Measurements from ENCODE around the gene ABR.

Gene ABR

GRCh38 chr17:958712-959451 lies 220.9 kb downstream of the ABR start:
- peak; percentile 22 for DNase-seq (ENCODE audit: low read depth)

DNA sequence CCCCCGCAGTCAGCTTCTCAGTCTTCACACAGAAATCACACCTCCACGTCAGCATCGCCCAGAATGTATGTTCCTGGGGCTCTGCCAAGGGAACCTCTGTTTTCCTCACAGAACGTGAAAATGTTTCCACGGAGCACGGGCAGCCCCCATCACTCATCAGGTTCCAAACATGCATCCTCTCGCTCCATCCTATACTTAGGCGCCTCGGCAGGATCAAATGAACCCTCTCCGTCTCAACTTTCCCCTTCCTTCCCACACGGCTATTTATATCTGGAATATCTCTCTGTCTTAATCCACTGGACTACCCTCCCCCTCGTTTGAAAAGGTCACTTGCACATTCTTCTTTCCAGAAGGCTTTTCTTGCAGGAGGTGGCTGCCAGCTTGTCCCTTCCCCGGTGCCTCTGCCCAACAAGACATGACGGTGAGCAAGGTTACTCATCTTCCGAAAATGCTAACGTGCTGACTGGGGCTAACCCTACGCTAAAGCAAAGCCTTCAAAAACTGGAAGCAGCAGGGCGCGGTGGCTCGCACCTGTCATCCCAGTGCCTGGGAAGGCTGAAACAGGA lies 221.8 kb downstream of the ABR start:
- DNase-seq (ENCODE audit: low read depth): peak; percentile 21

DNA sequence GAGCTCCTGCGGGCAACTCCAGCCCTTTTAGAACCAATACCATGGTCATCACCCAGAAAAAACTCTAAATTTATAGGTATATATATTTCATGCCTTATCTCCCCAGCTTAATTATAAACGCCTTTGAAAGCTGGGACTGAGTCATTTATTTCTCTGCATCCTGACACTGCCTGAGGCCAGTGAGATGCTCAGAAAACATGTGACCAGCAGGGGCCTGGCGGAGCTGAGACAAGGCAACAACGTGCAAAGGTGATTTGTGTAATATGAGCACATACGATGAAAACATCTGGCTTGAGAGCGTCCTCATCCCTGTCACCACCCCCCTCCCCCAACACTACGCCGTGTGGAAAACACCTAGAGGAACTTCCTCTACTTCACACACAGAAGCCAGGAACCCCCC lies 222.9 kb downstream of the ABR start:
- DNase-seq (ENCODE audit: low read depth): peak; percentile 85

DNA sequence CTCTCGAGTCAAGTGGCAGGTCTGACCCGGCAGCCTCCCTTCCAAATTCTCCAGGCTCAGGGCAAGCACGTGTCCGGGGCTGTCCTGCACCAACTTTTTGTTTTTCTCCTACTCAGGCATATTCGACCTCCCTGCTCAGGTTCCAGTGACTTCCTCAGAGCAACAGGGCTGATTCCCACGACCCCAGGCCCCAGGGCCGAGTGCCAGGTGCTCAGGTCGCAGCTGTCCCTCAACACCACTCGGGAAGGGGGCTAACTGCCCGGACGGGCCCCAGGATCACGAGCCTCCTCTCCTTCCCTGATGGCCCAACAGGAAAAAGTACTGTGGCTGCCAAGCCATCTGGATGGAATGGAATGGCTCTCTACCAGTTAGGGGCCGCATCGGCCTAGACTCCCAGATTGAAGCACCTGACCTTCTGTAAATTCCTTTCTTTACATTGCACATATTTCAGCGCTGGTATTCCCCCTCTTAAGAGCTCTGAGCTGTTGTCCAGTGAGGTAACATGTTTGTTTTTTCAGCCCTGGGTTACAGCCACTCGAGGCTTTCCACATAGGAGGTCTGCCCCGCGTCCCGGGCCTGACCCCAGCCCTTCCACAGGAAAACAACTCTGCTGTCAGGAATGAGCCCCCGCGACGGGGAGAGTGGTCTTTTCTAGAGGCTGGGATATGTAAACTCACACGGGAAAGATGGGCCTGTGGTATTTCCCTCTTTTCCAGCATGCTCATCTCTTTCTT lies 225.2 kb downstream of the ABR start:
- DNase-seq (ENCODE audit: low read depth): peak; percentile 68

- DNase-seq (ENCODE audit: low read depth): no peak
These were observed 226.0 kb downstream of the ABR start for GRCh38 chr17:953767-954166.
